ENCODE results near the gene CCDC192.

The CCDC192 gene

DNA sequence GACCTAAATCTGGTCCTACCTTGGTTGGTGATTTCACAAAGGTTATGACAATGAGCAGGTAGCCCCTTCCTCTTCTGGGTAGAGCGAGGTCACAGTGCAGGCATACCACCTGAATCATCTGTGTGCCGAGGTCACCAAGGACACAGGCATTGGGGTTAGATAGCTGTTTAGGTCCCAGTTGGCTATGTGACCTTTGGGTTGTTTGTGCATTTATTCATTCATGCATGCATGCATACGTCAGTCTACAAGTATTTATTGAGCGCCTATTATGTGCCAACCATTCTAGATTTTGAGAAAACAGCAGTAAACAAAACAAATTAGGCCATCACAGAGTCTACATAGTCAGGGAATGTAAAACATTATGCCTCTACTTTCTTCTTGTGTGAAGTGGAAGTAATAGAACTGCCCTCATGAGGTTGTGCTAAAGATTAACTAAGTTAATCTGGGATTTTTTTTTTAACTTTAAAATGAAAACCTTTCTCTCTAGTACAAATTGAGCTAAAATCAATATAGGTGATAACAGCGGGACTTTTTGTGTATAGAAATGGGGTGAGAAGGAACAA is 275.6 kb downstream of the CCDC192 start:
- no peak for FAIRE-seq
- no peak for DNase-seq (ENCODE audit: insufficient read length, low spot score)
- TF ChIP-seq POLR2A (IDR thresholded peaks at IDR 0.05; ENCODE audit: low read depth, low read length): no peak

DNA sequence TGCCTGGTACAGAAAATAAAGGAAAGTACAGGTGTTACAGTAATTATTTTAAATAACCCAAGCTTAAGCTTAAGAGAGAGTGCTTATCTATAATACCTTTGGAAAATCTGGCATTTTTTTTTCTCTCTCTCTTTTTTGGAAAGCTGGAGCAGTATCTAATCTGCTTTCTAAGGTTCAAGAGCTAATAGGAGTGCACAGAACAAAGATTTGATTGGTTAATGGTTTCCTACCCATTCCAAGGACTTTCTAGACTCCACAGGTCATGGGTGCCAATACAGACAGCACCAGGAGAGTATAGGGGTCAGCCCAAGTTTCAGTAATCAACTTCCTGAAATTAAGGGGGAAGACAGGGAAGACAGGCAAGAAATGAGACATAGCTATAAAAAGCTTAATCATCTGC is 276.3 kb downstream of the CCDC192 start:
- FAIRE-seq (no peak), DNase-seq (ENCODE audit: insufficient read length, low spot score) (no peak)
- TF ChIP-seq POLR2A (IDR thresholded peaks at IDR 0.05; ENCODE audit: low read depth, low read length): no peak

DNA sequence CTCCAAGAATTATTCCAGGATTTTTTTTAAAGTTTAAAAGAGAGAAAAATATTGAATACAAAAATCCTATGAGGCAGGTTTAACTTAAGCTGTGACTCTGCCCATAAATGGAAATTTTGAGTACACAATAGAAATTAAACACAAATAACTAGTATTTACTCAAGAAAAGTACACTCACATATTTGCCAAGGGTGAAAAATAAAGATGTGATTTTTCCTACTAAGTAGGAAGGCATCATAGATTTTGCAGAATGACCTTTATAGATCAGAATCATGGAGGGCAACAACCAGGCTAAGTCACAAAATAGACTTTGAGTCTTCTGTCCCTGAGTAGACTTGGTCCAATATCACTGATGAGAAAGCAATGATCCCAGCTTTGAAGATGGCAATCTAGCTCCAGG is 277.7 kb downstream of the CCDC192 start:
- DNase-seq (ENCODE audit: insufficient read length, low spot score) (no peak), FAIRE-seq (no peak)
- TF ChIP-seq POLR2A (IDR thresholded peaks at IDR 0.05; ENCODE audit: low read depth, low read length): no peak

DNA sequence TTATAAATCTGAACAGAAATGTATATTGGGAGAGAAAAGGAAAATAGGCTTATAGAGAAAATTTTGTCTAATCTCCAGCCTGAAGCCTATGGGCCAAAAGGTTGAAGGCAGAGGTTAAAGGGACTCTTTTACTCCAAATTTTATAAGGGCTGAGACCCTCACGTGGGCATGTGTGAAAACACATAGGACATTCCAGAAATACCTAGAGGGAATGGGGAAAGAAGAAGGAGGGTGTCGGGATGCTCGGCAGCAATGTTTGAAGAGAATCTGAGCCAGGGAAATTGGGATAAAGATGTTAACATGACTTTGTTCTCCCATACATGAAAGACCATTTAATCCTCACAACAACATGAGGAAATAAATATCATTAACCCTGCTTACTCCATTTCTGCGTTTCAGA is 278.3 kb downstream of the CCDC192 start:
- FAIRE-seq: no peak
- TF ChIP-seq POLR2A (IDR thresholded peaks at IDR 0.05; ENCODE audit: low read depth, low read length): no peak
- no peak for DNase-seq (ENCODE audit: insufficient read length, low spot score)

DNA sequence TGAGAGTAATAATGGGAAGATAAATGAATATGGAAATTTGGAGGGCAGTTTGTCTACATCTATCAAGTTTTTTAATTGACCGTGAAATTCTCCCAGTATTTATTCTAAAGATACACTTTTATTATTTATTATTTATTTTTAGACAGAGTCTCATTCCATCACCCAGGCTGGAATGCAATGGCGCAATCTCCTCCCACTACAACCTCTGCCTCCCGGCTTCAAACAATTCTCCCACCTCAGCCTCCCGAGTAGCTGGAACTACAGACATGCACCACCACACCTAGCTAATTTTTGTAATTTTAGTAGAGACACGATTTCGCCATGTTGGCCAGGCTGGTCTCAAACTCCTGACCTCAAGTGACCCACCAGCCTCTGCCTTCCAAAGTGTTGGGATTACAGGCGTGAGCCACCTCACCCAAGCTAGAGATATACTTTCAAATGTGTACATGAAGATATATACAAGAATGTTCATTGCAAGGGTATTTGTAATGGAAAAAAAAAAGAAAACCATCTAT is 282.7 kb downstream of the CCDC192 start:
- FAIRE-seq (no peak), DNase-seq (ENCODE audit: insufficient read length, low spot score) (no peak)
- TF ChIP-seq POLR2A (IDR thresholded peaks at IDR 0.05; ENCODE audit: low read depth, low read length): no peak

DNA sequence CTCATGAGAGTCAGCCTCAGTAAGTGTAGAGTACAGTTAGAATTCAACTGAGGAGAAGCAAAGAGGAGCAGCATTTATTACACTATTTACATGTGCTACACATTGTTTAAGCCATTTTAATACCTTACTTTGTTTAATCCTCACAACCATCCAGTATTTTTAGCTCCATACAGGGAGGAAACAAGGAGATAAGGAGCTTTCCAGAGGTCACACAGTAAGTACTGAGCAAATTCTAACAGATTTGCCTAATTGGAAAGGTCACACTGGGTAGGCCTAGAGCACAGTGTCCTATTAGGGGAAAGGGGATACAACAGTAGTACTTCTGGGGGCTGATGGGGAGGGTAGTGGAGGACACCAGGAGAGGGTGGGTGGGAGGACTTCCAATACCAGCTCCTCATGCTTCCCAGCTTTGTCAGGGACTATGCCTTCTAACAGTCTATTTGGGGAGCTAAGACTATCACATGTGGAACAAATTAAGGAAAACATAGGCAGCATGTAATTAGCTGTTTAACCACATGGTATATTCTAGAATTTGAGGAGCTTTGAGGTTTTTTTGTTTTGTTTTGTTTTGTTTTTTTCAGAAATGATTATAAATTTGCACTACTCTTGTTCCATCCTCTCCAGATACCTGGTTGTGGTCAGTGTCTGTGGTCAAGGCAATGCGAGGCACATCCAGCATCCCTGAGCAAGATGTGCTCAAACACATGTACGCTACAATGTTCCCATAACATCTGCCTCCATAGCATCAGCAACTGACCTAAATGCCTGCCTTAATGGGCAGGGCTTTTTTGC is 284.4 kb downstream of the CCDC192 start:
- TF ChIP-seq POLR2A (IDR thresholded peaks at IDR 0.05; ENCODE audit: low read depth, low read length): no peak
- peak; percentile 6 for FAIRE-seq
- no peak for DNase-seq (ENCODE audit: insufficient read length, low spot score)

DNA sequence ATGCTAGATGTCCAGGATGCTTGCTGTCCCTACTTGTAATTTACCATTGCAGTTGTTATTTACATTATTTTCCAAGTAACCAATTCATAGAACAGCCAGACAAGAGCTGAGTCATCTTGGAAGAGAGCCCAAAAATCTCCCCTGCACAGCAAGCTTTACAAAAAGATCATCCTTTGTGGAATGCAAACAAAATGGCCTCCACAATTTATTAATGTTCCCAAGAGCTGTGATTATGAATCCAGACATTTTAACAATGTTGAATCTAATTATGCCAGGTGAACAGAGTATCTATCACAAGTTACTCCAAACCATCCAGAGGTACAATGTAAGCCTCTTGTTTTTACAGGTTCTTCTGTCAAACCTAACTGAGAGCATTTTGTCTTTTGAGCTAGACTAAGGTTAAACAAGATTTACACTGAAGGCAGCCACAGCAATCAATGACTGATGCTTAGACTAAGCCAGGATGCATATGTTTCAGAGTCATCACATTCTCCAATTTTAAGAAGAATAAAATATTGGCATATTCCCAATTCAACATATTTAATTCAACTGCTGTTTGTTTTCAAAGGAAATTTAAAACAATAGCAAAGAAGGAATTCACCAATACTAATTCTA is 285.1 kb downstream of the CCDC192 start:
- DNase-seq (ENCODE audit: insufficient read length, low spot score) (peak; percentile 15), FAIRE-seq (peak; percentile 96)
- TF ChIP-seq POLR2A (IDR thresholded peaks at IDR 0.05; ENCODE audit: low read depth, low read length): no peak

All from H54 (cell line).